Hepatocyte (in vitro differentiated cells): ENCODE data around the gene UBA5. TPM values are rescaled to one million over a fixed set of nuclear protein-coding genes. Genes with fewer than 3 reads are reported as not detected.

Experiments
- DNase-seq: peaks from one replicate; pipeline ENCODE4 v3.0.0-alpha.2; 2016; ENCODE audit warnings: low spot score
- H2AFZ ChIP-seq: fragments of 200-600 bp; sonication (generic); 2 replicates; pipeline ENCODE4 v1.6.0; 2016; ENCODE audit warnings: antibody characterized with exemption, mild to moderate bottlenecking
- H3K27ac ChIP-seq: fragments of 200-600 bp; sonication (generic); 2 replicates; pipeline ENCODE4 v1.5.1; 2016; ENCODE audit warnings: mild to moderate bottlenecking
- H3K27me3 ChIP-seq: fragments of 200-600 bp; sonication (generic); 2 replicates; pipeline ENCODE4 v1.6.1; 2016
- H3K36me3 ChIP-seq: fragments of 200-600 bp; sonication (generic); replicated peaks from 2 replicates; pipeline ENCODE4 v1.5.1; 2016; ENCODE audit warnings: low read depth; ENCODE audit not compliant: insufficient read depth
- H3K4me1 ChIP-seq: fragments of 200-600 bp; sonication (generic); 2 replicates; pipeline ENCODE4 v1.5.1; 2016; ENCODE audit warnings: mild to moderate bottlenecking, moderate library complexity; ENCODE audit not compliant: insufficient read depth
- H3K4me2 ChIP-seq: fragments of 200-600 bp; sonication (generic); 2 replicates; pipeline ENCODE4 v1.6.0; 2016
- H3K4me3 ChIP-seq: fragments of 200-600 bp; sonication (generic); 2 replicates; pipeline ENCODE4 v1.5.1; 2016; ENCODE audit warnings: mild to moderate bottlenecking
- H3K79me2 ChIP-seq: fragments of 200-600 bp; sonication (generic); 2 replicates; pipeline ENCODE4 v1.6.0; 2017; ENCODE audit warnings: mild to moderate bottlenecking
- H3K9me2 ChIP-seq: fragments of 200-600 bp; sonication (generic); replicated peaks from 2 replicates; pipeline ENCODE4 v1.6.0; 2017; ENCODE audit warnings: mild to moderate bottlenecking; ENCODE audit not compliant: insufficient read depth
- H3K9me3 ChIP-seq: fragments of 200-600 bp; sonication (generic); 2 replicates; pipeline ENCODE4 v1.5.1; 2016; ENCODE audit warnings: low read depth, mild to moderate bottlenecking
- H4K20me1 ChIP-seq: fragments of 200-600 bp; sonication (generic); 2 replicates; pipeline ENCODE4 v1.6.0; 2016; ENCODE audit warnings: mild to moderate bottlenecking; ENCODE audit not compliant: insufficient read depth, poor library complexity, severe bottlenecking
- CTCF ChIP-seq: fragments of 200-600 bp; sonication (generic); IDR thresholded peaks from 2 replicates; pipeline ENCODE4 v1.5.1; 2016; ENCODE audit warnings: antibody characterized with exemption, mild to moderate bottlenecking; ENCODE audit not compliant: poor library complexity
- EZH2 ChIP-seq: fragments of 200-600 bp; sonication (generic); IDR thresholded peaks from 2 replicates; pipeline ENCODE4 v1.6.1; 2016; ENCODE audit warnings: antibody characterized with exemption, mild to moderate bottlenecking, borderline replicate concordance
- EZH2phosphoT487 ChIP-seq: fragments of 200-600 bp; sonication (generic); IDR thresholded peaks from one replicate; pipeline ENCODE4 v1.6.1; 2018; ENCODE audit warnings: antibody characterized with exemption, mild to moderate bottlenecking, low read depth, moderate library complexity; ENCODE audit not compliant: unreplicated experiment, severe bottlenecking
- WGBS: methylation state at CpG from one replicate; pipeline ENCODE4 v1.1.6; 2016; ENCODE audit warnings: low lambda C conversion rate; ENCODE audit errors: missing lambda C conversion rate; 5-methylcytosine and 5-hydroxymethylcytosine counted together
- polyA plus RNA-seq: library from polyadenylated mRNA; unstranded; fragments of >200 nt; fragmentation: Nextera tagmentation; extraction: Ambion mirVana; gene quantifications from 2 replicates; pipeline ENCODE4 v1.2.1, GENCODE V29; 2016
- total RNA-seq: library from RNA; depleted of rRNA; stranded (reverse); fragments of >200 nt; gene quantifications from 2 replicates; pipeline ENCODE4 v1.2.3, GENCODE V29; 2014

UBA5 gene
- total and polyA plus RNA-seq, 2 experiments from 2014 or later, result 26.9 to 42.4 TPM

DNA sequence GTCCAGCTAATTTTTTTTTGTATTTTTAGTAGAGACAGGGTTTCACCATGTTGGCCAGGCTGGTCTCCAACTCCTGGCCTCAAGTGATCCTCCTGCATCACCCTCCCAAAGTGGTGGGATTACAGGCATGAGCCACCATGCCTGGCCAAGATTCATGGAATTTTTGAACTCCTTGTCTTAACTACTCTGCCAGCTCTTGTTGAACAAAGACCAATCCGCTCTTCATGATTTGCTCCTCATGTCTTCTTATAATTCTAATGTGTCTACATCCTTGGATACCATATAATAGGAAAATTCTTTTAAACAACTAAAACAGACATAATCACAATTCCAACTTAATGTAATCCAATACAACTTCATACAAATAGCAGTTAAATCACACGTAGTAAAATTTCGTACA, 21.3 kb downstream of the UBA5 start:
- TF ChIP-seq EZH2 (no peak), CTCF (no peak), EZH2phosphoT487 (no peak)
- no peaks in the 10 kb centered on the region for H3K36me3 ChIP-seq
- no peak overlapping the region for H2AFZ ChIP-seq
- WGBS, result 97% methylated on average over 3 of the region's 3 CpGs
- no peak overlapping the region for H3K27ac ChIP-seq
- no peak overlapping the region for H3K4me2 ChIP-seq
- no peaks in the 10 kb centered on the region for H3K79me2 ChIP-seq
- no peak for DNase-seq
- H3K27me3 ChIP-seq, result no peaks in the 10 kb centered on the region
- no peaks in the 10 kb centered on the region for H3K9me3 ChIP-seq
- H3K4me1 ChIP-seq, result no peaks in the 10 kb centered on the region
- no peaks in the 10 kb centered on the region for H3K9me2 ChIP-seq
- no peak overlapping the region for H3K4me3 ChIP-seq
- no peaks in the 10 kb centered on the region for H4K20me1 ChIP-seq

- TF ChIP-seq EZH2 (no peak), CTCF (no peak), EZH2phosphoT487 (no peak)
- no peaks in the 10 kb centered on the region for H3K79me2 ChIP-seq
- no peaks in the 10 kb centered on the region for H3K36me3 ChIP-seq
- no peaks in the 10 kb centered on the region for H3K27me3 ChIP-seq
- no peak overlapping the region for H3K4me2 ChIP-seq
- no peak overlapping the region for H2AFZ ChIP-seq
- no peaks in the 10 kb centered on the region for H4K20me1 ChIP-seq
- no peaks in the 10 kb centered on the region for H3K9me3 ChIP-seq
- H3K27ac ChIP-seq, result no peak overlapping the region
- no peak for DNase-seq
- no peaks in the 10 kb centered on the region for H3K9me2 ChIP-seq
- H3K4me3 ChIP-seq, result no peak overlapping the region
- no peaks in the 10 kb centered on the region for H3K4me1 ChIP-seq
Measured at GRCh38 chr3:132682201-132682600, 22.1 kb downstream of the UBA5 start.

- no peak for TF ChIP-seq EZH2phosphoT487
- Histone ChIP-seq H3K27me3 (no peaks in the 10 kb centered on the region), H3K79me2 (no peaks in the 10 kb centered on the region), H3K36me3 (peaks cover 3% of the 10 kb centered on the region), H2AFZ (no peak overlapping the region), H4K20me1 (no peaks in the 10 kb centered on the region), H3K4me1 (no peaks in the 10 kb centered on the region), H3K4me2 (no peak overlapping the region), H3K4me3 (no peak overlapping the region), H3K27ac (no peak overlapping the region), H3K9me3 (no peaks in the 10 kb centered on the region), H3K9me2 (no peaks in the 10 kb centered on the region)
- WGBS, result 97% methylated on average over 4 of the region's 4 CpGs
- DNase-seq, result no peak
Measured at GRCh38 chr3:132690040-132690439, 29.9 kb downstream of the UBA5 start.

GRCh38 chr3:132694991-132695390, 34.9 kb downstream of the UBA5 start:
- 90% methylated on average over 4 of the region's 4 CpGs for WGBS
- Histone ChIP-seq H3K36me3 (no peaks in the 10 kb centered on the region), H3K9me3 (no peaks in the 10 kb centered on the region), H2AFZ (no peak overlapping the region), H3K27ac (no peak overlapping the region), H3K27me3 (no peaks in the 10 kb centered on the region), H4K20me1 (no peaks in the 10 kb centered on the region), H3K9me2 (no peaks in the 10 kb centered on the region), H3K4me1 (no peaks in the 10 kb centered on the region), H3K79me2 (no peaks in the 10 kb centered on the region), H3K4me2 (no peak overlapping the region), H3K4me3 (no peak overlapping the region)
- TF ChIP-seq EZH2, result no peak
- TF ChIP-seq CTCF, result no peak
- TF ChIP-seq EZH2phosphoT487, result no peak
- no peak for DNase-seq
